Ishikawa (cell line): ENCODE data around the gene CLASRP.

ENCODE experiments used
- REST ChIP-seq: IDR thresholded peaks from 2 replicates; pipeline ENCODE4 v1.6.1; 2012; ENCODE audit warnings: low read depth, mild to moderate bottlenecking
- TCF12 ChIP-seq: IDR thresholded peaks from 2 replicates; pipeline ENCODE4 v1.6.1; 2012; ENCODE audit warnings: low read depth
- USF1 ChIP-seq: IDR thresholded peaks from 2 replicates; pipeline ENCODE4 v1.6.1; 2012
- TF ChIP-seq, protein P1 (sequence below): IDR thresholded peaks from 2 replicates; pipeline ENCODE4 v1.6.1; 2012

GRCh38 chr19:45021971-45022370, 16.9 kb upstream of the CLASRP start:
- TF ChIP-seq REST (no peak), USF1 (no peak), TCF12 (no peak)
- TF ChIP-seq, protein P1, sequence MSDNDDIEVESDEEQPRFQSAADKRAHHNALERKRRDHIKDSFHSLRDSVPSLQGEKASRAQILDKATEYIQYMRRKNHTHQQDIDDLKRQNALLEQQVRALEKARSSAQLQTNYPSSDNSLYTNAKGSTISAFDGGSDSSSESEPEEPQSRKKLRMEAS: no peak
